HEK293 (cell line): ENCODE results near the gene CLIP1.

Source experiments
- ELK4 ChIP-seq: IDR thresholded peaks from 2 replicates; pipeline ENCODE4 v1.6.1; 2011; ENCODE audit warnings: mild to moderate bottlenecking, low read depth, low read length, borderline replicate concordance
- ZBTB8A ChIP-seq: fragments of 450-650 bp; formaldehyde crosslinking; IDR thresholded peaks from 2 replicates; pipeline ENCODE4 v1.5.1; 2016; ENCODE audit warnings: missing biosample characterization, missing genetic modification characterization
- ZNF146 ChIP-seq: fragments of 450-650 bp; formaldehyde crosslinking; IDR thresholded peaks from 2 replicates; pipeline ENCODE4 v1.5.1; 2016; ENCODE audit warnings: missing biosample characterization, missing genetic modification characterization
- ZNF19 ChIP-seq: fragments of 450-650 bp; formaldehyde crosslinking; IDR thresholded peaks from 2 replicates; pipeline ENCODE4; 2016; ENCODE audit warnings: missing biosample characterization, missing genetic modification characterization, low read depth
- ZNF560 ChIP-seq: fragments of 450-650 bp; formaldehyde crosslinking; IDR thresholded peaks from 2 replicates; pipeline ENCODE4 v1.5.1; 2017; ENCODE audit warnings: missing biosample characterization, missing genetic modification characterization, borderline replicate concordance
- ZNF776 ChIP-seq: fragments of 450-650 bp; formaldehyde crosslinking; IDR thresholded peaks from 2 replicates; pipeline ENCODE4 v1.5.0; 2017; ENCODE audit warnings: missing biosample characterization, missing genetic modification characterization, borderline replicate concordance
- TF ChIP-seq, protein P1 (sequence below): fragments of 450-650 bp; formaldehyde crosslinking; IDR thresholded peaks from 2 replicates; pipeline ENCODE4 v1.5.1; 2016; ENCODE audit warnings: missing biosample characterization, missing genetic modification characterization

GRCh38 chr12:122350141-122350848 lies 72.2 kb downstream of the CLIP1 start:
- TF ChIP-seq ZNF776 (tag by site-specific recombination) (no peak), ZBTB8A (no peak), ZNF560 (tag by site-specific recombination) (no peak), ZNF19 (tag by site-specific recombination) (no peak), ZNF146 (tag by site-specific recombination) (no peak), ELK4 (no peak)
- TF ChIP-seq, protein P1, sequence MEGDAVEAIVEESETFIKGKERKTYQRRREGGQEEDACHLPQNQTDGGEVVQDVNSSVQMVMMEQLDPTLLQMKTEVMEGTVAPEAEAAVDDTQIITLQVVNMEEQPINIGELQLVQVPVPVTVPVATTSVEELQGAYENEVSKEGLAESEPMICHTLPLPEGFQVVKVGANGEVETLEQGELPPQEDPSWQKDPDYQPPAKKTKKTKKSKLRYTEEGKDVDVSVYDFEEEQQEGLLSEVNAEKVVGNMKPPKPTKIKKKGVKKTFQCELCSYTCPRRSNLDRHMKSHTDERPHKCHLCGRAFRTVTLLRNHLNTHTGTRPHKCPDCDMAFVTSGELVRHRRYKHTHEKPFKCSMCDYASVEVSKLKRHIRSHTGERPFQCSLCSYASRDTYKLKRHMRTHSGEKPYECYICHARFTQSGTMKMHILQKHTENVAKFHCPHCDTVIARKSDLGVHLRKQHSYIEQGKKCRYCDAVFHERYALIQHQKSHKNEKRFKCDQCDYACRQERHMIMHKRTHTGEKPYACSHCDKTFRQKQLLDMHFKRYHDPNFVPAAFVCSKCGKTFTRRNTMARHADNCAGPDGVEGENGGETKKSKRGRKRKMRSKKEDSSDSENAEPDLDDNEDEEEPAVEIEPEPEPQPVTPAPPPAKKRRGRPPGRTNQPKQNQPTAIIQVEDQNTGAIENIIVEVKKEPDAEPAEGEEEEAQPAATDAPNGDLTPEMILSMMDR (tag by site-specific recombination) = no peak
